HepG2 (cell line): ENCODE data around the gene MRPS17. TPM values are rescaled to one million over a fixed set of nuclear protein-coding genes. Genes with fewer than 3 reads are reported as not detected.

Experiments used
- CCDC6 ChIP-seq: sonication (generic); formaldehyde crosslinking; IDR thresholded peaks from 2 replicates; pipeline ENCODE4 v1.8.1; 2022; ENCODE audit warnings: mild to moderate bottlenecking, missing genetic modification reagents, moderate library complexity
- CEBPG ChIP-seq: IDR thresholded peaks from 2 replicates; pipeline ENCODE4 v1.6.1; 2016
- EP300 ChIP-seq, 3 experiments: sonication (generic) in 1 of 3; formaldehyde crosslinking in 1 of 3; IDR thresholded peaks; 2 replicates each; pipeline versions ENCODE4 v1.5.1 to v1.6.1; 2011 to 2020; ENCODE audit warnings: low read depth in 2 of 3, low read length in 2 of 3, borderline replicate concordance in 1 of 3, improper control_type of control experiment in 1 of 3, mild to moderate bottlenecking in 1 of 3, missing genetic modification reagents in 1 of 3, moderate library complexity in 1 of 3
- FOXO1 ChIP-seq: sonication (generic); formaldehyde crosslinking; IDR thresholded peaks from 2 replicates; pipeline ENCODE4 v1.4.0; 2020; ENCODE audit warnings: missing genetic modification reagents
- GLI4 ChIP-seq: sonication (generic); formaldehyde crosslinking; IDR thresholded peaks from 2 replicates; pipeline ENCODE4 v1.5.1; 2020; ENCODE audit warnings: missing genetic modification reagents, mild to moderate bottlenecking, moderate library complexity, borderline replicate concordance
- HINFP ChIP-seq: sonication (generic); formaldehyde crosslinking; IDR thresholded peaks from 2 replicates; pipeline ENCODE4 v1.4.0; 2020; ENCODE audit warnings: low read depth, mild to moderate bottlenecking, missing genetic modification reagents
- HMG20A ChIP-seq: IDR thresholded peaks from 2 replicates; pipeline ENCODE4 v1.6.1; 2016; ENCODE audit warnings: borderline replicate concordance
- HNF1A ChIP-seq, 2 experiments: sonication (generic) in 1 of 2; formaldehyde crosslinking in 1 of 2; IDR thresholded peaks; 2 replicates each; pipeline versions ENCODE4 v1.4.0 to v1.6.1; 2016 to 2020; ENCODE audit warnings: borderline replicate concordance in 1 of 2, low read depth in 1 of 2, mild to moderate bottlenecking in 1 of 2, missing genetic modification reagents in 1 of 2
- JUND ChIP-seq: sonication (generic); formaldehyde crosslinking; IDR thresholded peaks from 2 replicates; pipeline ENCODE4 v1.8.0; 2022; ENCODE audit warnings: mild to moderate bottlenecking, missing genetic modification reagents
- MIXL1 ChIP-seq: IDR thresholded peaks from 2 replicates; pipeline ENCODE4 v1.6.1; 2016
- MXD1 ChIP-seq: sonication (generic); formaldehyde crosslinking; IDR thresholded peaks from 2 replicates; pipeline ENCODE4 v1.4.0; 2020; ENCODE audit warnings: mild to moderate bottlenecking, missing genetic modification reagents
- PAF1 ChIP-seq: IDR thresholded peaks from 2 replicates; pipeline ENCODE4 v1.6.1; 2016; ENCODE audit warnings: missing genetic modification reagents, missing compliant biosample characterization
- PITX1 ChIP-seq: sonication (generic); formaldehyde crosslinking; IDR thresholded peaks from 2 replicates; pipeline ENCODE4 v1.5.1; 2020; ENCODE audit warnings: mild to moderate bottlenecking, missing genetic modification reagents
- ZNF180 ChIP-seq: sonication (generic); formaldehyde crosslinking; IDR thresholded peaks from 2 replicates; pipeline ENCODE4 v1.4.0; 2020; ENCODE audit warnings: low read depth, missing genetic modification reagents, borderline replicate concordance
- ZNF253 ChIP-seq: sonication (generic); formaldehyde crosslinking; IDR thresholded peaks from 2 replicates; pipeline ENCODE4 v1.8.0; 2022; ENCODE audit warnings: mild to moderate bottlenecking, missing genetic modification reagents, borderline replicate concordance
- ZNF510 ChIP-seq: sonication (generic); formaldehyde crosslinking; IDR thresholded peaks from 2 replicates; pipeline ENCODE4 v1.4.0; 2020; ENCODE audit warnings: low read depth, mild to moderate bottlenecking, missing genetic modification reagents
- ZNF577 ChIP-seq: sonication (generic); formaldehyde crosslinking; IDR thresholded peaks from 2 replicates; pipeline ENCODE4 v1.4.0; 2020; ENCODE audit warnings: mild to moderate bottlenecking, low read depth, missing genetic modification reagents, borderline replicate concordance
- ZNF749 ChIP-seq: sonication (generic); formaldehyde crosslinking; IDR thresholded peaks from 2 replicates; pipeline ENCODE4 v1.8.0; 2022; ENCODE audit warnings: mild to moderate bottlenecking, missing genetic modification reagents, moderate library complexity, borderline replicate concordance
- ZSCAN29 ChIP-seq: sonication (generic); formaldehyde crosslinking; conservative IDR thresholded peaks from 2 replicates; pipeline ENCODE4 v1.4.0; 2020; ENCODE audit warnings: mild to moderate bottlenecking, missing genetic modification reagents
- polyA plus RNA-seq, 8 experiments: library from polyadenylated mRNA; depleted of rRNA in 3 of 8; stranded (reverse) in 7 of 8; unstranded in 1 of 8; fragments of >200 nt; fragmentation: Illumina TruSeq in 4 of 8; extraction: Trizol in 4 of 8; gene quantifications; 2 replicates each; pipeline versions ENCODE4 v1.2.1 to v1.2.3, GENCODE V29; 2011 to 2016; ENCODE audit warnings: low read depth in 4 of 8, missing spikeins in 1 of 8, mixed read lengths in 1 of 8; ENCODE audit not compliant: insufficient read depth in 1 of 8
- total RNA-seq, 5 experiments: library from RNA; depleted of rRNA; stranded (reverse); fragments of >200 nt; fragmentation: Illumina TruSeq; extraction: Trizol; gene quantifications; 2 replicates each; pipeline ENCODE4 v1.2.3, GENCODE V29; 2016; ENCODE audit warnings: low read depth in 1 of 5
- TF ChIP-seq, protein P1 (sequence below): IDR thresholded peaks from 2 replicates; pipeline ENCODE4 v1.4.0; 2020; ENCODE audit warnings: mild to moderate bottlenecking, missing genetic modification reagents

MRPS17 gene
- total and polyA plus RNA-seq, 2 of the 13 experiments (the other 11 are each of a cell fraction or from before 2014, with no cell fraction given), result 14.9 to 31.3 TPM

GRCh38 chr7:55957190-55957589 is 5.5 kb downstream of the MRPS17 start (continued):
- TF ChIP-seq GLI4 (CRISPR knock-in tag) (no peak), ZNF180 (no peak), HINFP (CRISPR knock-in tag) (no peak), ZNF510 (CRISPR knock-in tag) (no peak), ZSCAN29 (0 out of 2 replicates have a peak, but pooled peaks have one; percentile 28), FOXO1 (CRISPR knock-in tag) (no peak), ZNF577 (CRISPR knock-in tag) (no peak), CCDC6 (CRISPR knock-in tag) (no peak), HMG20A (CRISPR knock-in tag) (0 out of 2 replicates have a peak, but pooled peaks have one; percentile 42), JUND (CRISPR knock-in tag) (no peak), MXD1 (CRISPR knock-in tag) (no peak), HNF1A (IDR thresholded peaks at IDR 0.05; ENCODE audit: low read depth) (no peak), HNF1A (CRISPR knock-in tag; IDR thresholded peaks at IDR 0.05; ENCODE audit: borderline replicate concordance) (no peak), ZNF253 (CRISPR knock-in tag) (no peak), MIXL1 (peak; percentile 42; the same call in 1 of the 2 replicates), ZNF749 (no peak), PAF1 (CRISPR knock-in tag) (no peak), CEBPG (CRISPR knock-in tag) (peak; percentile 70), EP300 (IDR thresholded peaks at IDR 0.05; ENCODE audit: low read depth in 2 of 2, low read length in 2 of 2) (peak in 1 of 2 experiments; percentile 51; a peak in 1 of 4 replicates), EP300 (CRISPR knock-in tag; IDR thresholded peaks at IDR 0.05; ENCODE audit: borderline replicate concordance) (no peak), PITX1 (CRISPR knock-in tag) (0 out of 2 replicates have a peak, but pooled peaks have one; percentile 39)
- TF ChIP-seq, protein P1, sequence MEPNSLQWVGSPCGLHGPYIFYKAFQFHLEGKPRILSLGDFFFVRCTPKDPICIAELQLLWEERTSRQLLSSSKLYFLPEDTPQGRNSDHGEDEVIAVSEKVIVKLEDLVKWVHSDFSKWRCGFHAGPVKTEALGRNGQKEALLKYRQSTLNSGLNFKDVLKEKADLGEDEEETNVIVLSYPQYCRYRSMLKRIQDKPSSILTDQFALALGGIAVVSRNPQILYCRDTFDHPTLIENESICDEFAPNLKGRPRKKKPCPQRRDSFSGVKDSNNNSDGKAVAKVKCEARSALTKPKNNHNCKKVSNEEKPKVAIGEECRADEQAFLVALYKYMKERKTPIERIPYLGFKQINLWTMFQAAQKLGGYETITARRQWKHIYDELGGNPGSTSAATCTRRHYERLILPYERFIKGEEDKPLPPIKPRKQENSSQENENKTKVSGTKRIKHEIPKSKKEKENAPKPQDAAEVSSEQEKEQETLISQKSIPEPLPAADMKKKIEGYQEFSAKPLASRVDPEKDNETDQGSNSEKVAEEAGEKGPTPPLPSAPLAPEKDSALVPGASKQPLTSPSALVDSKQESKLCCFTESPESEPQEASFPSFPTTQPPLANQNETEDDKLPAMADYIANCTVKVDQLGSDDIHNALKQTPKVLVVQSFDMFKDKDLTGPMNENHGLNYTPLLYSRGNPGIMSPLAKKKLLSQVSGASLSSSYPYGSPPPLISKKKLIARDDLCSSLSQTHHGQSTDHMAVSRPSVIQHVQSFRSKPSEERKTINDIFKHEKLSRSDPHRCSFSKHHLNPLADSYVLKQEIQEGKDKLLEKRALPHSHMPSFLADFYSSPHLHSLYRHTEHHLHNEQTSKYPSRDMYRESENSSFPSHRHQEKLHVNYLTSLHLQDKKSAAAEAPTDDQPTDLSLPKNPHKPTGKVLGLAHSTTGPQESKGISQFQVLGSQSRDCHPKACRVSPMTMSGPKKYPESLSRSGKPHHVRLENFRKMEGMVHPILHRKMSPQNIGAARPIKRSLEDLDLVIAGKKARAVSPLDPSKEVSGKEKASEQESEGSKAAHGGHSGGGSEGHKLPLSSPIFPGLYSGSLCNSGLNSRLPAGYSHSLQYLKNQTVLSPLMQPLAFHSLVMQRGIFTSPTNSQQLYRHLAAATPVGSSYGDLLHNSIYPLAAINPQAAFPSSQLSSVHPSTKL (CRISPR knock-in tag), result peak; percentile 18; the same call in 1 of the 2 replicates
